Measurements from ENCODE around the gene UQCC3. TPM values are rescaled to one million over a fixed set of nuclear protein-coding genes. Genes with fewer than 3 reads are reported as not detected.

Gene UQCC3
- total and polyA plus RNA-seq, 10 of the 15 experiments (the other 5 are each of a cell fraction or from before 2014, with no cell fraction given), result 1.3 to 20.5 (median 8.2) TPM

- DNase-seq (ENCODE audit: low read depth, low spot score), result no peak
- no peak for FAIRE-seq
- intact Hi-C loops (cut with micrococcal nuclease; ENCODE audit: unreplicated experiment) (loop anchor here (2.0 kb wide), 1 partner anchor 24 kb away; no protein-coding TSS in a partner anchor), in situ Hi-C loops (cut with MboI) (no loop called here)
- Histone ChIP-seq H3K4me2 (ENCODE audit: control insufficient read depth, insufficient read depth) (peak overlapping the region; percentile 66; the same call in 1 of the 2 replicates), H3K4me1 (ENCODE audit: control insufficient read depth, insufficient read depth, low read length) (peaks cover 4% of the 10 kb centered on the region; the same call in 1 of the 2 replicates), H3K27me3 (replicated peaks in 1 of 2; ENCODE audit: control insufficient read depth in 2 of 2, insufficient read depth in 2 of 2, low read length in 1 of 2) (no peaks in the 10 kb centered on the region), H3K36me3 (ENCODE audit: control insufficient read depth in 2 of 2, insufficient read depth in 2 of 2, low read length in 1 of 2) (peaks cover 10 to 13% of the 10 kb centered on the region in 2 experiments; a peak in 3 of 4 replicates), H3K79me2 (ENCODE audit: control insufficient read depth, insufficient read depth, low read length) (peaks cover 46% of the 10 kb centered on the region), H3K9me3 (replicated peaks; ENCODE audit: control insufficient read depth, insufficient read depth, low read length) (no peaks in the 10 kb centered on the region), H3K27ac (ENCODE audit: control insufficient read depth, insufficient read depth) (no peak overlapping the region), H2AFZ (ENCODE audit: control insufficient read depth, low read depth, low read length) (no peak overlapping the region), H3K4me3 (no peak overlapping the region), H3K9ac (ENCODE audit: control insufficient read depth, insufficient read depth, low read length) (no peak overlapping the region), H4K20me1 (ENCODE audit: control insufficient read depth, insufficient read depth) (no peaks in the 10 kb centered on the region; the same call in 1 of the 2 replicates)
- ChIA-PET SMC1A (ENCODE audit: uncharacterized antibody, unreplicated experiment) (interaction anchor here (1.2 to 3.1 kb wide), 4 partner anchors 8 to 81 kb away, joined by 3 to 9 read pairs (median 4); partner anchors contain the start of genes C11orf98, CSKMT, HNRNPUL2 and TTC9C), CTCF (interaction anchor here (1.6 kb wide), 1 partner anchor 55 kb away, joined by 7 read pairs; the partner anchor contains the start of gene TUT1), POLR2A (interaction anchor here (0.6 to 14.6 kb wide), 9 partner anchors 9 to 168 kb away, joined by 3 to 295 read pairs (median 6); partner anchors contain the start of genes C11orf98, CSKMT, HNRNPUL2 and LBHD1), RAD21 (ENCODE audit: unreplicated experiment) (interaction anchor here (0.6 to 1.6 kb wide), 3 partner anchors 18 to 124 kb away, joined by 3 to 9 read pairs (median 5); partner anchors contain the start of genes C11orf98, CSKMT, MTA2 and TAF6L)
- WGBS (ENCODE audit: insufficient coverage, insufficient replicate concordance, low lambda C conversion rate, missing lambda C conversion rate), result 77% methylated on average over 30 of the region's 32 CpGs
- no TSS peak for BruUV-seq (replicated peaks)
- ATAC-seq, result no peak
- no peak for TF ChIP-seq ZNF207 (IDR thresholded peaks at IDR 0.05; ENCODE audit: borderline replicate concordance)
- no peak for TF ChIP-seq SMC3 (IDR thresholded peaks at IDR 0.05; ENCODE audit: borderline replicate concordance, low read length)
- TF ChIP-seq POLR2AphosphoS5 (IDR thresholded peaks at IDR 0.05; ENCODE audit: low read length), result 0 out of 2 replicates have a peak, but pooled peaks have one; percentile 14
- TF ChIP-seq TCF3 (IDR thresholded peaks at IDR 0.05; ENCODE audit: borderline replicate concordance, insufficient read depth, low read depth, low read length), result no peak
- TF ChIP-seq ZBTB11 (CRISPR knock-in tag; IDR thresholded peaks at IDR 0.05), result no peak
- TF ChIP-seq BCL3 (IDR thresholded peaks at IDR 0.05; ENCODE audit: borderline replicate concordance, insufficient read depth, low read depth, low read length, poor library complexity, severe bottlenecking), result no peak
- TF ChIP-seq POLR2A (IDR thresholded peaks at IDR 0.05; ENCODE audit: low read depth, low read length), result 0 out of 2 replicates have a peak, but pooled peaks have one; percentile 14
- TF ChIP-seq CEBPB (IDR thresholded peaks at IDR 0.05; ENCODE audit: borderline replicate concordance in 1 of 2, low read depth in 2 of 2, low read length in 2 of 2), result no peak
- TF ChIP-seq MTA2 (IDR thresholded peaks at IDR 0.05; ENCODE audit: low read depth), result no peak
- TF ChIP-seq FOXK2 (IDR thresholded peaks at IDR 0.05), result no peak
- TF ChIP-seq JUND (IDR thresholded peaks at IDR 0.05; ENCODE audit: low read depth, low read length), result no peak
- no peak for TF ChIP-seq PAX8 (IDR thresholded peaks at IDR 0.05)
- TF ChIP-seq SMARCA5 (IDR thresholded peaks at IDR 0.05), result no peak
Measured at GRCh38 chr11:62646825-62647608, 24.5 kb upstream of the UQCC3 start.
